Thymus (tissue), 14 donors: ENCODE results near the gene INHBE. TPM values are rescaled to one million over a fixed set of nuclear protein-coding genes. Genes with fewer than 3 reads are reported as not detected.
"Not testable (repeated sequence)": the region's sequence is repeated elsewhere in the genome, so short reads cannot be mapped to it uniquely, and the experiment has no call there.

ENCODE experiments used
- DNase-seq, 9 donors: peaks; one replicate each; pipeline ENCODE4 v3.0.0-alpha.2; 2013; ENCODE audit warnings: low spot score in 9 of 9, low read depth in 6 of 9, missing footprints in 1 of 9
- H3K27ac ChIP-seq, 2 donors: one replicate each; pipeline ENCODE4 v1.5.1; 2013; ENCODE audit warnings: control low read depth in 1 of 2, low read depth in 1 of 2, low read length in 1 of 2, mild to moderate bottlenecking in 1 of 2, moderate library complexity in 1 of 2
- H3K27me3 ChIP-seq, 2 donors: one replicate each; pipeline ENCODE4 v1.5.1; 2013; ENCODE audit warnings: low read length in 1 of 2; ENCODE audit not compliant: control insufficient read depth in 2 of 2, insufficient read depth in 1 of 2
- H3K36me3 ChIP-seq, 2 donors: one replicate each; pipeline ENCODE4 v1.5.1; 2013; ENCODE audit warnings: low read length in 1 of 2, mild to moderate bottlenecking in 1 of 2, moderate library complexity in 1 of 2; ENCODE audit not compliant: control insufficient read depth in 2 of 2, insufficient read depth in 2 of 2
- H3K4me1 ChIP-seq, 2 donors: one replicate each; pipeline ENCODE4 v1.5.1; 2013; ENCODE audit warnings: low read length in 2 of 2; ENCODE audit not compliant: control insufficient read depth in 2 of 2, insufficient read depth in 2 of 2
- H3K4me3 ChIP-seq, 2 donors: one replicate each; pipeline ENCODE4 v1.5.1; 2013; ENCODE audit warnings: low read length in 2 of 2, control low read depth in 1 of 2, mild to moderate bottlenecking in 1 of 2
- H3K9me3 ChIP-seq, 2 donors: one replicate each; pipeline ENCODE4 v1.5.1; 2013; ENCODE audit warnings: low read length in 1 of 2, mild to moderate bottlenecking in 1 of 2; ENCODE audit not compliant: control insufficient read depth in 2 of 2, insufficient read depth in 1 of 2
- WGBS: extraction: QIAGEN DNeasy Blood & Tissue Kit; methylation state at CpG from one replicate; pipeline ENCODE4 v1.1.7; 2013; 5-methylcytosine and 5-hydroxymethylcytosine counted together
- long read RNA-seq, 10 donors: transcript quantifications; one replicate each; lab custom pipeline, GENCODE V29; 2026
- polyA plus RNA-seq: library from polyadenylated mRNA; stranded (reverse); fragments of 200-250 nt; gene quantifications from one replicate; pipeline ENCODE4 v1.2.3, GENCODE V29; 2013
- total RNA-seq: library from RNA; stranded (reverse); fragments of 120-200 nt; gene quantifications from one replicate; pipeline ENCODE4 v1.2.4, GENCODE V29; 2013
- donor health status: healthy.

The INHBE gene
- 0.09 TPM for total RNA-seq
- 0.14 TPM for polyA plus RNA-seq
- long read RNA-seq, donor 1, result 0 reads
- long read RNA-seq, donor 2, result 0 reads
- long read RNA-seq, donor 3, result 0 reads
- long read RNA-seq, donor 4, result 0 reads
- long read RNA-seq, donor 5, result 0 reads
- long read RNA-seq, donor 6, result 0 reads
- long read RNA-seq, donor 7, result 0 reads
- long read RNA-seq, donor 8, result 0 reads
- long read RNA-seq, donor 9, result 0 reads
- long read RNA-seq, donor 10, result 0 reads

DNA sequence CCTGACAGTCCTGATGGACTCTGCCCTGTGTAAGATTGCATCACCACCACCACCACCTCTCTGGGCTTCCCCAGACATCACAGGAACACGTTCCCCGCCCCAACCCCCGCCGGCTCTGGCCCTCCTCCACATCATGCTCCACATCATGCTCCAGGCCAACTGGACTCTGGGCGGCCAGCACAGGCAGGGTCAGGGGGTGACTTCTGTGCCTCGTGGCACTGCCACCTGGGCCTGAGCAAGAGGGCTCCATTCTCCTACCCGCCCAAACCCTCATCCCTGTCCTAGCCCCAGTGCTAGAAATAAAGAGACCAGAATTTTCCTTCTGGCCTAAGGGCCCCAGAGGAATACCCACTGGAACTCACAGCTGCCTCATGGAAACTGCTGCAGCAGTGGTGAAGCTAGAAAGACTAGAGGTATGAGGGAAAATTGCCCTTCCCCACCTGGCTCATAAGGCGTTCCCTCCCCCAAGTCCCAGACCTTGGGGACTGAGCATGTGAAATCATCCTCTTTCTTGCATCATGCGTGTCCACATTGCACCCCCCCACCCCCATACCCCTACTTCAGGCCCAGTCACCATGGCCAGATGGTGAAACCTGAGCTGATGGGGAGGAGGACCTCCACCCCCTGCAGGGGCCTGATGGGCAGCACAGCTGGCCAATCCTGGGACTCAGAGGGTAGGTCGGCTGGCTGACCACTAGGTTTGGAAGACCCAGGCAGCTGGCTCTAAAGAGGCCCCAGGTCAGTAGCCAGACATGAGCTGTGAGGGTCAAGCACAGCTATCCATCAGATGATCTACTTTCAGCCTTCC lies at the start of gene INHBE:
Gene INHBE (plus strand): TSS at position 742 of the 808 bp plus-strand sequence. CDS start 230 bp downstream, outside the sequence.
- Histone ChIP-seq H3K27me3 (peaks cover 0 to 13% of the 10 kb centered on the region in 2 donors), H3K4me1 (peaks cover 0 to 25% of the 10 kb centered on the region in 2 donors), H3K27ac (no peak within 1 kb of the TSS), H3K9me3 (peaks cover 0 to under 1% of the 10 kb centered on the region in 2 donors), H3K4me3 (no peak within 1 kb of the TSS), H3K36me3 (no peaks in the 10 kb centered on the region)
- DNase-seq, result no peak
- 92% methylated on average over 10 of the region's 10 CpGs for WGBS

DNA sequence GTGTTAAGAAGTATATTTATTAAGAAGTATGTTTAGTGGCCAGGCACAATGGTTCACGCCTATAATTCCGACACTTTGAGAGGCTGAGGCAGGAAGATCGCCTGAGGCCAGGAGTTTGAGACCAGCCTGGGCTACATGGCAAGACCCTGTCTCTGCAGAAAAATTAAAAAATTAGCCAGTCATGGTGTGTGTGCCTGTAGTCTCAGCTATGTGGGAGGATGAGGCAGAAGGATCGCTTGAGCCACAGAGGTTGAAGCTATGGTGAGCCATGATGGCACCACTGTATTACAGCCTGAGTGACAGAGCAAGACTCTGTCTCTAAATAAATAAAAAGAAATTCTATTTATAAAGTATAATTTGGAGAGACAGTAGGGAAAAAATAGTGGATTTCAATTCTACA lies 44.6 kb upstream of the INHBE start:
- no peaks in the 10 kb centered on the region for H3K27me3 ChIP-seq
- H3K36me3 ChIP-seq, result peaks cover 0 to 8% of the 10 kb centered on the region in 2 donors
- no peak for DNase-seq
- H3K4me3 ChIP-seq, result no peak overlapping the region
- 99% methylated on average over 4 of the region's 4 CpGs for WGBS
- H3K27ac ChIP-seq, result no peak overlapping the region
- H3K4me1 ChIP-seq, result no peaks in the 10 kb centered on the region
- H3K9me3 ChIP-seq, result no peaks in the 10 kb centered on the region

DNA sequence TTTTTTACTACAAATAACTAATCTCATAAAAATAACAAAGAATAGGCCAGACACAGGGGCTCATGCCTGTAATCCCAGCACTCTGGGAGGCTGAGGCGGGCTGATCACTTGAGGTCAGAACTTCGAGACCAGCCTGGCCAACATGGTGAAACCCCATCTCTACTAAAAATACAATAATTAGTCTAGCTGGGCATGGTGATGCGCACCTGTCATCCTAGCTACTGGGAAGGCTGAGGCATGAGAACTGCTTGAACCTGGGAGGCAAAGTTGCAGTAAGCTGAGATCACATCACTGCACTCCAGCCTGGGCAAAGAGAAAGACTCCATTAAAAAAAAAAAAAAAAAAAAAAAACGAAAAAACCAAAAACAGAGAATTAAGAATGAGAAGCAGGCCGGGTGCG lies 40.9 kb upstream of the INHBE start:
- WGBS, result 97% methylated on average over 6 of the region's 6 CpGs
- H3K36me3 ChIP-seq, H3K27me3 ChIP-seq, H3K4me3 ChIP-seq, H3K27ac ChIP-seq, DNase-seq, H3K4me1 ChIP-seq, H3K9me3 ChIP-seq: not testable (repeated sequence)

DNA sequence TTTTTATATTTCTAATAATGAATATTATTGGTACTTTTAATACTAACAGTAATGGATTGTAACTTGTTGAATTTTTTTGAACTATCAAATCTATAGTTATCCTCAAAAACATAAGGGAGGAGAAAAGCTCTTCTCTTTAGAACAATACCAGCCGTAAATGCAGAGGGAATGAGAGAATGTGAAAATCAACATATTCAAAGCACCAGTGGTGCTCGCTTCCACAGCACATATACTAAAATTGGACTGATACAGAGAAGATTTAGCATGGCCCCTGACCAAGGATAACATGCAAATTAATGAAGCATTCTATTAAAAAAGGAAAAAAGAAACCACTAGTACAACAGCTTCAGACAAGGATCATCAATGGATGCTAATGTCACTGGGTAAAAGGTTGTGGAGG lies 40.0 kb upstream of the INHBE start:
- WGBS, result over 99% methylated on average over 2 of the region's 2 CpGs
- no peak overlapping the region for H3K4me3 ChIP-seq

DNA sequence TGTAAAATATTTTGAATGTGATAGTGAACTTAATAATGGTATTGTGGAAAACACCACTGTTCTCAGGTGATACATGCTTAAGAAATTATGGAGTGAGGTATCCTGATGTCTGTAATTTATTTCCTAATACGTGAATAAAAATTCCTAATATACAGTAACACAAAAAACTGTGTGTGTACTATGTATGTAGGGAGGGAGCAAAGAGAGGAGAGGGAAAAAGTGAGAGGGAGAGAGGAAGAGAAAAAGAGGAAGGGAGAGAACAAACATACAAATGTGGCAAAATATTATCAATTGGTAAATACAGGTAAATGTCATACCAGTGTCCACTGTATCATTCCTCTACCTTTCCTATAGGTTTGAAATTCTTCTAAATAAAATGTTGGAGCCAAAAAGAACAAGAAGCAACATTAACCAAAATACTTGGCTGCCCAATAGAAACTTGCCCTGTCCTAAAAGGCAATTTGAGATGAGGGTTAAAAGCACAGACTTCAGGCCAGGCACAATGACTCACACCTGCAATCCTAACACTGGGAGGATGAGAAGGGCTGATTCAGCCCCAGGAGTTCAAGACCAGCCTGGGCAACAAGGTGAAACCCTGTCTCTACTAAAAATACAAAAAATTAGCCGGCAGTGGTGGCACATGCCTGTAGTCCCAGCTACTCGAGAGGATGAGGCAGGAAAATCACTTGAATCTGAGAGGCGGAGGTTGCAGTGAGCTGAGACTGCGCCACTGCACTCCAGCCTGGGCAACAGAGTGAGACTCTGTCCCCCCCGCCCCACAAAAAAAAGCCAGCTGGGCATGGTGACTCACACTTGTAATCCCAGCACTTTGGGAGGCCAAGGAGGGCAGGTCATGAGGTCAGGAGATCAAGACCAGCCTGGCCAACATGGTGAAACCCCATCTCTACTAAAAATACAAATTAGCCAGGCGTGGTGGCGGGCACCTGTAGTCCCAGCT lies 38.8 kb upstream of the INHBE start:
- Histone ChIP-seq H3K9me3 (no peaks in the 10 kb centered on the region), H3K27ac (no peak overlapping the region), H3K36me3 (peaks cover 8 to 12% of the 10 kb centered on the region in 2 donors), H3K4me1 (no peaks in the 10 kb centered on the region), H3K27me3 (no peaks in the 10 kb centered on the region), H3K4me3 (no peak overlapping the region)
- no peak for DNase-seq
- 97% methylated on average over 8 of the region's 8 CpGs for WGBS

More for the DNA sequence above, 40.0 kb upstream of the INHBE start:
- H3K27ac ChIP-seq, result no peak overlapping the region
- H3K27me3 ChIP-seq, result no peaks in the 10 kb centered on the region
- H3K4me1 ChIP-seq, result no peaks in the 10 kb centered on the region
- DNase-seq, result no peak
- peaks cover 4 to 6% of the 10 kb centered on the region in 2 donors for H3K36me3 ChIP-seq
- no peaks in the 10 kb centered on the region for H3K9me3 ChIP-seq

DNA sequence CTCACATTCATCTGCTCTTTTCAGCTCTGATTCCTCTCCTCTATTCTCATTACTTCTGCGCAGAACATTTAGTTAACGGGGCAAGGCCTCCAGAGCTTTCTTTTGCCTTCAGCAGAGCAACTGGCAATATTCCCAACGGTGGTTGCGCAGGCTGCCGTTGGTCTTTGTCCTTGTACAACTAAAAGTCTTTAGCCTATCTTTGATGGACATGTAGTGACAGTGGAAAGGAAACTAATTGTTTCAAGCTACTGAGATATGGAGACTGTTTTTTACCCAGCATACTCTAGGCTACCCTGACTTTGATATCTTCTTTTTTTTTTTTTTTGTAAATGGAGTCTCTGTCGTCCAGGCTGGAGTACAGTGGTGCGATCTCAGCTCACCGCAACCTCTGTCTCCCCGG lies 36.9 kb upstream of the INHBE start:
- WGBS, result 96% methylated on average over 9 of the region's 9 CpGs
- Histone ChIP-seq H3K27me3 (no peaks in the 10 kb centered on the region), H3K4me3 (no peak overlapping the region), H3K9me3 (no peaks in the 10 kb centered on the region), H3K4me1 (no peaks in the 10 kb centered on the region), H3K36me3 (peaks cover 13 to 24% of the 10 kb centered on the region in 2 donors), H3K27ac (no peak overlapping the region)
- DNase-seq, result no peak

DNA sequence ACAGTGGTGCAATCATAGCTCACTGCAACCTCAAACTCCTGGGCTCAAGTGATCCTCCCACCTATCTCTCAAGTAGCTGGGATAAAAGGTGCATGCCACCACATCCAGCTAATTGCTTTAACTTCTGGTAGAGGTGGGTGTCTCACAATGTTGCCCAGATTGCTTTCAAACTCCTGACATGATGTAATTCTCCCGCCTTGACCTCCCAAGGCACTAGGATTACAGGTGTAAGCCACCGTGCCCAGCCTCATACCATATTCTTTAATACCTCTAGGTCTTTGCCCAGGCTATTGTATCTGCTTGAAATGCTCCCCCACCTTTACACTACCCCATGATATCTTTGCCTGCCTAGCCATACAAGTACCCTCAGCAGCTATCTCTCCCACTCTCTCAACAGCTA lies 35.6 kb upstream of the INHBE start:
- H3K36me3 ChIP-seq, result peaks cover 13 to 26% of the 10 kb centered on the region in 2 donors

GRCh38 chr12:57420482-57420881 lies 34.6 kb upstream of the INHBE start:
- no peak for DNase-seq
- no peaks in the 10 kb centered on the region for H3K4me1 ChIP-seq
- H3K9me3 ChIP-seq, result no peaks in the 10 kb centered on the region
- H3K4me3 ChIP-seq, result no peak overlapping the region
- 99% methylated on average over 5 of the region's 5 CpGs for WGBS
- H3K36me3 ChIP-seq, result peaks cover 16 to 28% of the 10 kb centered on the region in 2 donors
- H3K27ac ChIP-seq, result no peak overlapping the region
- H3K27me3 ChIP-seq, result no peaks in the 10 kb centered on the region

More for the DNA sequence above, 35.6 kb upstream of the INHBE start:
- Histone ChIP-seq H3K4me1 (no peaks in the 10 kb centered on the region), H3K27me3 (no peaks in the 10 kb centered on the region), H3K9me3 (no peaks in the 10 kb centered on the region), H3K4me3 (no peak overlapping the region), H3K27ac (no peak overlapping the region)
- WGBS, result 100% methylated on average over 2 of the region's 2 CpGs
- no peak for DNase-seq
